HCT116 (cell line): ENCODE results near the gene CAP2. TPM values are rescaled to one million over a fixed set of nuclear protein-coding genes. Genes with fewer than 3 reads are reported as not detected.

Experiments used
- ATAC-seq: fragments of 200-7000 bp; cut with Tn5 transposase; 2 replicates; pipeline ENCODE4 v1.9.1; 2020; ENCODE audit warnings: mild to moderate bottlenecking, moderate library complexity
- BruUV-seq: library from RNA; stranded (reverse); fragments of 400-500 nt; replicated peaks from 2 replicates; lab custom pipeline; 2021; lab: Mats Ljungman, UMichigan
- CTCF ChIA-PET: fragments of 300-600 bp; sonication (Branson Sonifier 250); formaldehyde crosslinking; loops from one replicate; lab custom pipeline; 2021; ENCODE audit warnings: antibody characterized with exemption; lab: Charles Lee
- POLR2A ChIA-PET: fragments of 300-600, 350-600 bp; sonication (Branson Sonifier 250); formaldehyde crosslinking; loops from one replicate; lab custom pipeline; 2021; ENCODE audit warnings: antibody characterized with exemption; lab: Charles Lee
- RAD21 ChIA-PET, 2 experiments: fragments of 300-600 bp; sonication (Branson Sonifier 250); formaldehyde crosslinking; loops; one replicate each; lab custom pipeline; 2023; ENCODE audit warnings: low total read pairs in 2 of 2; ENCODE audit not compliant: uncharacterized antibody in 2 of 2, unreplicated experiment in 2 of 2, low non-redundant PET in 1 of 2; lab: Charles Lee
- DNase-seq: peaks from one replicate; pipeline ENCODE4 v3.0.0-alpha.2; 2010; ENCODE audit warnings: low read depth, low spot score
- H2AFZ ChIP-seq: fragments of 200-600 bp; shearing (Covaris generic), sonication (generic); 2 replicates; pipeline ENCODE4 v1.6.1; 2017; ENCODE audit warnings: low read depth, mixed run types, mixed read lengths, antibody characterized with exemption, low read length; ENCODE audit not compliant: poor library complexity, severe bottlenecking
- H3K27ac ChIP-seq: 2 replicates; pipeline ENCODE4 v1.5.1; 2012; ENCODE audit warnings: low read depth, low read length
- H3K27me3 ChIP-seq: fragments of 200-600 bp; sonication (generic); 2 replicates; pipeline ENCODE4 v1.6.1; 2016; ENCODE audit warnings: mixed run types, low read length, mixed read lengths; ENCODE audit not compliant: insufficient read depth
- H3K36me3 ChIP-seq, 2 experiments: fragments of 200-500 bp in 1 of 2; fragments of 200-600 bp in 1 of 2; sonication (Bioruptor generic) in 1 of 2; sonication (generic) in 1 of 2; 2 replicates each; pipeline versions ENCODE4 v1.5.1 to v1.6.1; 2014 to 2016; ENCODE audit warnings: low read length in 2 of 2, inconsistent platforms in 1 of 2, mixed read lengths in 1 of 2, mixed run types in 1 of 2; ENCODE audit not compliant: insufficient read depth in 2 of 2, control insufficient read depth in 1 of 2
- H3K4me1 ChIP-seq, 2 experiments: fragments of 200-600 bp in 1 of 2; sonication (generic) in 1 of 2; 2 replicates each; pipeline versions ENCODE4 v1.5.1 to v1.6.1; 2012 to 2017; ENCODE audit warnings: low read length in 2 of 2, inconsistent platforms in 1 of 2, mild to moderate bottlenecking in 1 of 2, mixed read lengths in 1 of 2, mixed run types in 1 of 2, moderate library complexity in 1 of 2; ENCODE audit not compliant: insufficient read depth in 2 of 2, control insufficient read depth in 1 of 2
- H3K4me2 ChIP-seq: fragments of 200-600 bp; sonication (generic); 2 replicates; pipeline ENCODE4 v1.6.1; 2017; ENCODE audit warnings: mixed run types, low read length, mixed read lengths
- H3K4me3 ChIP-seq, 2 experiments: fragments of 200-600 bp in 1 of 2; sonication (generic) in 1 of 2; replicated peaks in 1 of 2; 2 replicates each; pipeline ENCODE4 v1.5.1; 2011 to 2016; ENCODE audit warnings: low read length in 2 of 2, control low read depth in 1 of 2, low read depth in 1 of 2, mild to moderate bottlenecking in 1 of 2, mixed read lengths in 1 of 2, mixed run types in 1 of 2
- H3K79me2 ChIP-seq: fragments of 200-600 bp; sonication (generic); 2 replicates; pipeline ENCODE4 v1.6.1; 2017; ENCODE audit warnings: mild to moderate bottlenecking, mixed run types, low read length, moderate library complexity, mixed read lengths; ENCODE audit not compliant: insufficient read depth
- H3K9ac ChIP-seq: fragments of 200-600 bp; sonication (generic); 2 replicates; pipeline ENCODE4 v1.6.1; 2016; ENCODE audit warnings: low read length, mixed read lengths
- H3K9me2 ChIP-seq: fragments of 200-600 bp; sonication (generic), shearing (Covaris generic); 2 replicates; pipeline ENCODE4 v1.6.1; 2017; ENCODE audit warnings: mixed run types, mild to moderate bottlenecking, moderate library complexity; ENCODE audit not compliant: insufficient read depth
- H3K9me3 ChIP-seq, 2 experiments: fragments of 200-500 bp in 1 of 2; fragments of 200-600 bp in 1 of 2; sonication (Bioruptor generic) in 1 of 2; sonication (generic) in 1 of 2; 2 replicates each; pipeline ENCODE4 v1.6.1; 2014 to 2017; ENCODE audit warnings: low read length in 2 of 2, mixed read lengths in 2 of 2, inconsistent platforms in 1 of 2, low read depth in 1 of 2, mild to moderate bottlenecking in 1 of 2, mixed run types in 1 of 2, moderate library complexity in 1 of 2; ENCODE audit not compliant: control insufficient read depth in 1 of 2, insufficient read depth in 1 of 2
- H4K20me1 ChIP-seq: fragments of 200-600 bp; sonication (generic), shearing (Covaris generic); 2 replicates; pipeline ENCODE4 v1.6.1; 2017; ENCODE audit warnings: mixed run types, mild to moderate bottlenecking, moderate library complexity; ENCODE audit not compliant: insufficient read depth
- ATF3 ChIP-seq: IDR thresholded peaks from 2 replicates; pipeline ENCODE4 v1.6.1; 2012
- CBX3 ChIP-seq: IDR thresholded peaks from 2 replicates; pipeline ENCODE4 v1.6.1; 2012; ENCODE audit warnings: low read depth
- CEBPB ChIP-seq: IDR thresholded peaks from 2 replicates; pipeline ENCODE4 v1.6.1; 2012; ENCODE audit warnings: low read depth
- EZH2phosphoT487 ChIP-seq: fragments of 200-600 bp; IDR thresholded peaks from 2 replicates; pipeline ENCODE4 v1.6.1; 2018; ENCODE audit warnings: antibody characterized with exemption, borderline replicate concordance
- FOSL1 ChIP-seq: IDR thresholded peaks from 2 replicates; pipeline ENCODE4 v1.6.1; 2012; ENCODE audit warnings: low read depth
- POLR2A ChIP-seq: IDR thresholded peaks from 2 replicates; pipeline ENCODE4 v1.7.0; 2011; ENCODE audit warnings: borderline replicate concordance; ENCODE audit not compliant: insufficient read depth, insufficient read length; ENCODE audit errors: extremely low read depth
- POLR2AphosphoS5 ChIP-seq: IDR thresholded peaks from 2 replicates; pipeline ENCODE4 v1.6.1; 2011; ENCODE audit warnings: mild to moderate bottlenecking, low read depth, low read length, moderate library complexity
- RAD21 ChIP-seq: IDR thresholded peaks from 2 replicates; pipeline ENCODE4 v1.6.1; 2012; ENCODE audit warnings: low read depth, mild to moderate bottlenecking
- SP1 ChIP-seq: IDR thresholded peaks from 2 replicates; pipeline ENCODE4 v1.6.1; 2012; ENCODE audit warnings: low read depth
- TCF7L2 ChIP-seq: IDR thresholded peaks from 2 replicates; pipeline ENCODE4 v1.7.0; 2011; ENCODE audit warnings: borderline replicate concordance, inconsistent platforms; ENCODE audit not compliant: insufficient read depth, insufficient read length; ENCODE audit errors: extremely low read depth
- YY1 ChIP-seq: IDR thresholded peaks from 2 replicates; pipeline ENCODE4 v1.6.1; 2011; ENCODE audit warnings: low read length, low read depth, moderate library complexity, mild to moderate bottlenecking; ENCODE audit not compliant: insufficient replicate concordance; ENCODE audit errors: extremely low read depth
- ZFX ChIP-seq: fragments of 450-650 bp; IDR thresholded peaks from 2 replicates; pipeline ENCODE4 v1.6.1; 2017
- intact Hi-C: fragments of 100-400 bp; cut with micrococcal nuclease; formaldehyde crosslinking; loops from 2 replicates; pipeline ENCODE4 v1.10.0; 2022
- total RNA-seq: library from RNA; stranded (reverse); gene quantifications from one replicate; pipeline ENCODE4 v1.2.1, GENCODE V29; 2021; ENCODE audit not compliant: unreplicated experiment
- TF ChIP-seq, protein P1 (sequence below): IDR thresholded peaks from 2 replicates; pipeline ENCODE4 v1.6.1; 2012
- TF ChIP-seq, protein P2 (sequence below): IDR thresholded peaks from 2 replicates; pipeline ENCODE4 v1.6.1; 2012; ENCODE audit warnings: low read depth

CAP2 gene
- total RNA-seq, 1 experiment from 2014 or later, result 3.8 TPM

- H3K79me2 ChIP-seq, result no peaks in the 10 kb centered on the region
- no peaks in the 10 kb centered on the region for H3K9me3 ChIP-seq
- TF ChIP-seq SP1, result no peak
- TF ChIP-seq YY1, result no peak
- no peak for TF ChIP-seq CBX3
- TF ChIP-seq POLR2A, result no peak
- TF ChIP-seq, protein P1, sequence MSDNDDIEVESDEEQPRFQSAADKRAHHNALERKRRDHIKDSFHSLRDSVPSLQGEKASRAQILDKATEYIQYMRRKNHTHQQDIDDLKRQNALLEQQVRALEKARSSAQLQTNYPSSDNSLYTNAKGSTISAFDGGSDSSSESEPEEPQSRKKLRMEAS, result no peak
- no peak for TF ChIP-seq ATF3
- no peak for TF ChIP-seq FOSL1
- no peak for TF ChIP-seq POLR2AphosphoS5
- TF ChIP-seq, protein P2, sequence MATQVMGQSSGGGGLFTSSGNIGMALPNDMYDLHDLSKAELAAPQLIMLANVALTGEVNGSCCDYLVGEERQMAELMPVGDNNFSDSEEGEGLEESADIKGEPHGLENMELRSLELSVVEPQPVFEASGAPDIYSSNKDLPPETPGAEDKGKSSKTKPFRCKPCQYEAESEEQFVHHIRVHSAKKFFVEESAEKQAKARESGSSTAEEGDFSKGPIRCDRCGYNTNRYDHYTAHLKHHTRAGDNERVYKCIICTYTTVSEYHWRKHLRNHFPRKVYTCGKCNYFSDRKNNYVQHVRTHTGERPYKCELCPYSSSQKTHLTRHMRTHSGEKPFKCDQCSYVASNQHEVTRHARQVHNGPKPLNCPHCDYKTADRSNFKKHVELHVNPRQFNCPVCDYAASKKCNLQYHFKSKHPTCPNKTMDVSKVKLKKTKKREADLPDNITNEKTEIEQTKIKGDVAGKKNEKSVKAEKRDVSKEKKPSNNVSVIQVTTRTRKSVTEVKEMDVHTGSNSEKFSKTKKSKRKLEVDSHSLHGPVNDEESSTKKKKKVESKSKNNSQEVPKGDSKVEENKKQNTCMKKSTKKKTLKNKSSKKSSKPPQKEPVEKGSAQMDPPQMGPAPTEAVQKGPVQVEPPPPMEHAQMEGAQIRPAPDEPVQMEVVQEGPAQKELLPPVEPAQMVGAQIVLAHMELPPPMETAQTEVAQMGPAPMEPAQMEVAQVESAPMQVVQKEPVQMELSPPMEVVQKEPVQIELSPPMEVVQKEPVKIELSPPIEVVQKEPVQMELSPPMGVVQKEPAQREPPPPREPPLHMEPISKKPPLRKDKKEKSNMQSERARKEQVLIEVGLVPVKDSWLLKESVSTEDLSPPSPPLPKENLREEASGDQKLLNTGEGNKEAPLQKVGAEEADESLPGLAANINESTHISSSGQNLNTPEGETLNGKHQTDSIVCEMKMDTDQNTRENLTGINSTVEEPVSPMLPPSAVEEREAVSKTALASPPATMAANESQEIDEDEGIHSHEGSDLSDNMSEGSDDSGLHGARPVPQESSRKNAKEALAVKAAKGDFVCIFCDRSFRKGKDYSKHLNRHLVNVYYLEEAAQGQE, result no peak
- no peak for TF ChIP-seq ZFX
- no peak for TF ChIP-seq TCF7L2
- TF ChIP-seq RAD21, result no peak
- no peak for TF ChIP-seq EZH2phosphoT487
- no peak for TF ChIP-seq CEBPB
- H3K9me2 ChIP-seq, result no peaks in the 10 kb centered on the region
- H3K9ac ChIP-seq, result no peak overlapping the region
- H2AFZ ChIP-seq, result no peak overlapping the region
- no peak overlapping the region for H3K4me3 ChIP-seq
- RAD21 ChIA-PET, result no interaction called here
- POLR2A ChIA-PET, result no interaction called here
- no peak overlapping the region for H3K27ac ChIP-seq
- no peaks in the 10 kb centered on the region for H4K20me1 ChIP-seq
- intact Hi-C loops, result no loop called here
- no peak for ATAC-seq
- CTCF ChIA-PET, result no interaction called here
- no peak overlapping the region for H3K4me2 ChIP-seq
- no TSS peak for BruUV-seq
- no peaks in the 10 kb centered on the region for H3K4me1 ChIP-seq
- no peaks in the 10 kb centered on the region for H3K27me3 ChIP-seq
- no peaks in the 10 kb centered on the region; a peak in 1 of 4 replicates for H3K36me3 ChIP-seq
- no peak for DNase-seq
Observed at GRCh38 chr6:17466147-17466546, 72.8 kb downstream of the CAP2 start.
